HepG2 (cell line): ENCODE results near the gene ATG16L1. TPM values are rescaled to one million over a fixed set of nuclear protein-coding genes. Genes with fewer than 3 reads are reported as not detected.
A peak's percentile ranks its signal among the peaks of the same experiment; 100 is the strongest.

Experiments
- FIP1L1 ChIP-seq: fragments of 200-400 bp; formaldehyde crosslinking; IDR thresholded peaks from 2 replicates; pipeline ENCODE4 v1.6.1; 2018; ENCODE audit warnings: low read depth, mild to moderate bottlenecking, low read length, moderate library complexity, borderline replicate concordance; ENCODE audit not compliant: insufficient read depth
- REL ChIP-seq: sonication (generic); formaldehyde crosslinking; conservative IDR thresholded peaks from 2 replicates; pipeline ENCODE4 v1.8.0; 2022; ENCODE audit warnings: mild to moderate bottlenecking, missing genetic modification reagents, moderate library complexity
- SMAD9 ChIP-seq: sonication (generic); formaldehyde crosslinking; IDR thresholded peaks from 2 replicates; pipeline ENCODE4 v1.5.1; 2020; ENCODE audit warnings: mild to moderate bottlenecking, missing genetic modification reagents
- ZBED4 ChIP-seq: sonication (generic); formaldehyde crosslinking; IDR thresholded peaks from 2 replicates; pipeline ENCODE4 v1.4.0; 2020; ENCODE audit warnings: missing genetic modification reagents, borderline replicate concordance
- ZMAT3 ChIP-seq: sonication (generic); formaldehyde crosslinking; conservative IDR thresholded peaks from 2 replicates; pipeline ENCODE4 v1.7.0; 2021; ENCODE audit warnings: missing genetic modification reagents
- ZNF264 ChIP-seq: sonication (generic); formaldehyde crosslinking; IDR thresholded peaks from 2 replicates; pipeline ENCODE4 v1.4.0; 2020; ENCODE audit warnings: missing genetic modification reagents
- ZNF431 ChIP-seq: sonication (generic); formaldehyde crosslinking; IDR thresholded peaks from 2 replicates; pipeline ENCODE4 v1.9.0; 2022; ENCODE audit warnings: missing genetic modification reagents, low read depth, mild to moderate bottlenecking, borderline replicate concordance
- ZNF577 ChIP-seq: sonication (generic); formaldehyde crosslinking; IDR thresholded peaks from 2 replicates; pipeline ENCODE4 v1.4.0; 2020; ENCODE audit warnings: mild to moderate bottlenecking, low read depth, missing genetic modification reagents, borderline replicate concordance
- ZNF766 ChIP-seq: sonication (generic); formaldehyde crosslinking; IDR thresholded peaks from 2 replicates; pipeline ENCODE4 v1.5.0; 2020; ENCODE audit warnings: missing genetic modification reagents, borderline replicate concordance
- ZNF788 ChIP-seq: sonication (generic); formaldehyde crosslinking; IDR thresholded peaks from 2 replicates; pipeline ENCODE4 v1.5.0; 2020; ENCODE audit warnings: mild to moderate bottlenecking, missing genetic modification reagents, borderline replicate concordance
- ZSCAN22 ChIP-seq: sonication (generic); formaldehyde crosslinking; IDR thresholded peaks from 2 replicates; pipeline ENCODE4 v1.4.0; 2020; ENCODE audit warnings: mild to moderate bottlenecking, missing genetic modification reagents
- polyA plus RNA-seq, 8 experiments: library from polyadenylated mRNA; depleted of rRNA in 3 of 8; stranded (reverse) in 7 of 8; unstranded in 1 of 8; fragments of >200 nt; fragmentation: Illumina TruSeq in 4 of 8; extraction: Trizol in 4 of 8; gene quantifications; 2 replicates each; pipeline versions ENCODE4 v1.2.1 to v1.2.3, GENCODE V29; 2011 to 2016; ENCODE audit warnings: low read depth in 4 of 8, missing spikeins in 1 of 8, mixed read lengths in 1 of 8; ENCODE audit not compliant: insufficient read depth in 1 of 8
- total RNA-seq, 5 experiments: library from RNA; depleted of rRNA; stranded (reverse); fragments of >200 nt; fragmentation: Illumina TruSeq; extraction: Trizol; gene quantifications; 2 replicates each; pipeline ENCODE4 v1.2.3, GENCODE V29; 2016; ENCODE audit warnings: low read depth in 1 of 5
- TF ChIP-seq, protein P1 (sequence below): sonication (generic); formaldehyde crosslinking; IDR thresholded peaks from 2 replicates; pipeline ENCODE4 v1.4.0; 2020; ENCODE audit warnings: mild to moderate bottlenecking, missing genetic modification reagents, borderline replicate concordance
- TF ChIP-seq, protein P2 (sequence below), 2 experiments: sonication (generic) in 1 of 2; formaldehyde crosslinking in 1 of 2; IDR thresholded peaks; 2 replicates each; pipeline versions ENCODE4 v1.5.1 to v1.6.1; 2011 to 2020; ENCODE audit warnings: borderline replicate concordance in 1 of 2, low read depth in 1 of 2, low read length in 1 of 2, mild to moderate bottlenecking in 1 of 2, missing genetic modification reagents in 1 of 2, moderate library complexity in 1 of 2
- TF ChIP-seq, protein P3 (sequence below): sonication (generic); formaldehyde crosslinking; IDR thresholded peaks from 2 replicates; pipeline ENCODE4 v1.4.0; 2020; ENCODE audit warnings: mild to moderate bottlenecking, missing genetic modification reagents
- TF ChIP-seq, protein P4 (sequence below): sonication (generic); formaldehyde crosslinking; IDR thresholded peaks from 2 replicates; pipeline ENCODE4 v1.8.0; 2022; ENCODE audit warnings: missing genetic modification reagents, low read depth, mild to moderate bottlenecking, borderline replicate concordance

Gene ATG16L1
- total and polyA plus RNA-seq, 2 of the 13 experiments (the other 11 are each of a cell fraction or from before 2014, with no cell fraction given) = 26.0 to 51.7 TPM

DNA sequence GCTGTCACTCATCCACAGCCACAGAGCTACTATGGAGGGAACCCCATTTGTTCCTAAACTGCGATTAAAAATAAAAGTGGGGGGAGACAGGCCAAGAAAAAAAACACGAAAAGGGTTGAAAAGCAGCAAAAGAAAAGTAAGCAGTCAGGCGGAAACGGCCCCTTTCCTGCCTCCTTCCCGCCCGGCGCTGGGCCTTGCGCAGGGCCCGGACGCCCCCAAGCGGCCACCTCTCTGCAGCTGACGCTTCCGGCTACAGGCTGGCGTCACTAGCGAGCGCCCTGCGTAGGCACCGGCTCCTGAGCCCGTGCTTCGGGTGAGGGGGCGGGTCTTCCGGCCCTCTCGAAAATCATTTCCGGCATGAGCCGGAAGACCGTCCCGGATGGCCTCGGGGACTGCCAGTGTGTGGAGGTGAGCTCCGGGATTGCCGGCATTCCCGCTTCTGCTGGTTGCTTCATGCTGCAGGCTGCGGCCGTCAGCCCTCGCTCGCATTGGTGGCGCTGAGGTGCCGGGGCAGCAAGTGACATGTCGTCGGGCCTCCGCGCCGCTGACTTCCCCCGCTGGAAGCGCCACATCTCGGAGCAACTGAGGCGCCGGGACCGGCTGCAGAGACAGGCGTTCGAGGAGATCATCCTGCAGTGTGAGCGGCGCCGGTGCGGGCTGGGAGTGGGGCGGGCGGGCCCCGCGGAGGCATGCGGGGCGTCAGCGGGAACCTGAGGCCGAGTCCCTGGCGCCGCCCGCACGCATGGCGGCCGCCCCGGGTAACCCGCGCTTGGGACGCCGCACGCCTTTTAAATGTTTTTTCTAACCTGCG, at the start of gene ATG16L1 (continued):
- TF ChIP-seq, protein P1, sequence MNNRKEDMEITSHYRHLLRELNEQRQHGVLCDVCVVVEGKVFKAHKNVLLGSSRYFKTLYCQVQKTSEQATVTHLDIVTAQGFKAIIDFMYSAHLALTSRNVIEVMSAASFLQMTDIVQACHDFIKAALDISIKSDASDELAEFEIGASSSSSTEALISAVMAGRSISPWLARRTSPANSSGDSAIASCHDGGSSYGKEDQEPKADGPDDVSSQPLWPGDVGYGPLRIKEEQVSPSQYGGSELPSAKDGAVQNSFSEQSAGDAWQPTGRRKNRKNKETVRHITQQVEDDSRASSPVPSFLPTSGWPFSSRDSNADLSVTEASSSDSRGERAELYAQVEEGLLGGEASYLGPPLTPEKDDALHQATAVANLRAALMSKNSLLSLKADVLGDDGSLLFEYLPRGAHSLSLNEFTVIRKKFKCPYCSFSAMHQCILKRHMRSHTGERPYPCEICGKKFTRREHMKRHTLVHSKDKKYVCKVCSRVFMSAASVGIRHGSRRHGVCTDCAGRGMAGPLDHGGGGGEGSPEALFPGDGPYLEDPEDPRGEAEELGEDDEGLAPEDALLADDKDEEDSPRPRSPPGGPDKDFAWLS (CRISPR knock-in tag) = no peak
- TF ChIP-seq, protein P2, sequence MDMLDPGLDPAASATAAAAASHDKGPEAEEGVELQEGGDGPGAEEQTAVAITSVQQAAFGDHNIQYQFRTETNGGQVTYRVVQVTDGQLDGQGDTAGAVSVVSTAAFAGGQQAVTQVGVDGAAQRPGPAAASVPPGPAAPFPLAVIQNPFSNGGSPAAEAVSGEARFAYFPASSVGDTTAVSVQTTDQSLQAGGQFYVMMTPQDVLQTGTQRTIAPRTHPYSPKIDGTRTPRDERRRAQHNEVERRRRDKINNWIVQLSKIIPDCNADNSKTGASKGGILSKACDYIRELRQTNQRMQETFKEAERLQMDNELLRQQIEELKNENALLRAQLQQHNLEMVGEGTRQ (IDR thresholded peaks at IDR 0.05; ENCODE audit: low read depth, low read length) = no peak
- TF ChIP-seq, protein P2 (CRISPR knock-in tag; IDR thresholded peaks at IDR 0.05; ENCODE audit: borderline replicate concordance) = no peak; the same call in 1 of the 2 replicates
- TF ChIP-seq, protein P3, sequence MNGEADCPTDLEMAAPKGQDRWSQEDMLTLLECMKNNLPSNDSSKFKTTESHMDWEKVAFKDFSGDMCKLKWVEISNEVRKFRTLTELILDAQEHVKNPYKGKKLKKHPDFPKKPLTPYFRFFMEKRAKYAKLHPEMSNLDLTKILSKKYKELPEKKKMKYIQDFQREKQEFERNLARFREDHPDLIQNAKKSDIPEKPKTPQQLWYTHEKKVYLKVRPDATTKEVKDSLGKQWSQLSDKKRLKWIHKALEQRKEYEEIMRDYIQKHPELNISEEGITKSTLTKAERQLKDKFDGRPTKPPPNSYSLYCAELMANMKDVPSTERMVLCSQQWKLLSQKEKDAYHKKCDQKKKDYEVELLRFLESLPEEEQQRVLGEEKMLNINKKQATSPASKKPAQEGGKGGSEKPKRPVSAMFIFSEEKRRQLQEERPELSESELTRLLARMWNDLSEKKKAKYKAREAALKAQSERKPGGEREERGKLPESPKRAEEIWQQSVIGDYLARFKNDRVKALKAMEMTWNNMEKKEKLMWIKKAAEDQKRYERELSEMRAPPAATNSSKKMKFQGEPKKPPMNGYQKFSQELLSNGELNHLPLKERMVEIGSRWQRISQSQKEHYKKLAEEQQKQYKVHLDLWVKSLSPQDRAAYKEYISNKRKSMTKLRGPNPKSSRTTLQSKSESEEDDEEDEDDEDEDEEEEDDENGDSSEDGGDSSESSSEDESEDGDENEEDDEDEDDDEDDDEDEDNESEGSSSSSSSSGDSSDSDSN (CRISPR knock-in tag) = peak; percentile 92
- TF ChIP-seq ZNF431 (CRISPR knock-in tag) = peak; percentile 64; the same call in 1 of the 2 replicates
- TF ChIP-seq ZNF264 = peak; percentile 78; the same call in 1 of the 2 replicates
- peak; percentile 80; the same call in 1 of the 2 replicates for TF ChIP-seq ZMAT3 (CRISPR knock-in tag)
- no peak for TF ChIP-seq ZSCAN22
- TF ChIP-seq ZBED4 = peak; percentile 68; the same call in 1 of the 2 replicates
- 0 out of 2 replicates have a peak, but pooled peaks have one; percentile 56 for TF ChIP-seq SMAD9 (CRISPR knock-in tag)
- TF ChIP-seq, protein P4, sequence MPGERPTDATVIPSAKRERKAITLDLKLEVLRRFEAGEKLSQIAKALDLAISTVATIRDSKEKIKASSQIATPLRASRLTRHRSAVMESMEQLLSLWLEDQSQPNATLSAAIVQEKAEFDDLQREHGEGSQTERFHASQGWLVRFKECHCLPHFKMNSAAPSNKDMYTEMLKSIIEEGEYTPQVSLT = no peak
- 0 out of 2 replicates have a peak, but pooled peaks have one; percentile 55 for TF ChIP-seq ZNF577 (CRISPR knock-in tag)
- TF ChIP-seq ZNF766 (CRISPR knock-in tag) = 0 out of 2 replicates have a peak, but pooled peaks have one; percentile 39
- 0 out of 2 replicates have a peak, but pooled peaks have one; percentile 62 for TF ChIP-seq FIP1L1
- TF ChIP-seq REL = peak; percentile 76; the same call in 1 of the 2 replicates
- TF ChIP-seq ZNF788 (CRISPR knock-in tag) = peak; percentile 99
